Measurements from ENCODE around the gene TTLL11. TPM values are rescaled to one million over a fixed set of nuclear protein-coding genes. Genes with fewer than 3 reads are reported as not detected.

TTLL11 gene
- total RNA-seq, 4 donors from 2014 or later, result 9.1 to 47.4 (median 11.3) TPM

DNA sequence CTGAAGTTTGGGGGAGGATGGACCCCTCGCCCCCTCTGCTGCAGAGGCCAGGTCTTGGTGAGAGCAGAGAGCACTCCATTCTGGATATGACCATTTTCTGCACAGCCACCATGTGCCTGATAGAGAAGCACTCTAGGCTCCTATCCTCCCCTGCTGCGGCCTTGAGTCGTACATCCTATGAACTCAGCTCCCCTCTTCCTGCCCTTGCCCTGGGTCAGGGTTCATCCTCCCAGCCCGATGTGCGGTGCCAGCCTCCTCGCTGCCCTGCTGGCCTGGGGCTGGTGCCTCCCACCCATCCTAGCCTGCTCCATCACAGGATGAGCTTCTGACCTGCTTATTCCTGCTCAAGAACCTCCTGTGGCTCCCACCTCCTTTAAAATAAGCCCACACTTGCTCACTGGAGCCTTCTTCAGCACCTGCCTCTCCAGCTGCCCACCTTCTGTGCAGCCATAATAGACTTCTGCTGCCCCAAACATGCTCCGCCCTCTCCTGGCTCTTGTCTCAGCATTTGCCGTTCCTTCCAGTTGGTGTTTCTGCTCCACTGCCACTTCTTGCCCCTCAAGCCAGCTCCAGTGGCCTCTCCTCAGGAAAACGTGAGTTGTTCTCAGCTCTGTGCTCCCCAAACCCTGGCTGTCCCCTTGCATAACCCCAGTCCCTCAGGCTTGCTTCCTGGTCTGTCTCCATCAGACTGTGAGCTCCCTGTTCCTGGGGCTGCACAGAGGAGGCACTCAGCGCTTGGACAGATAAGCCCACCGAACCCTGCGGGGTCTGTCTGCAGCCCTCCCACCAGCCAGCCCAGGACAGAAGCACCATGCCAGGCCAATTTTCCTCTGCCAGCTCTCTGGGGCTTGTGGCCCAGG, 22.3 kb upstream of the TTLL11 start:
- no peaks in the 10 kb centered on the region for H3K36me3 ChIP-seq
- in situ Hi-C loops (cut with MboI; ENCODE audit: low pct_ligation_motif_present in 1 of 4, low pct_unique_long_range_greater_than_20kb in 1 of 4, low sequenced_read_pairs in 3 of 4) (loop anchor here (25.0 kb wide), 2 partner anchors 347 to 697 kb away; partner anchors contain the start of gene OR1K1 (in 4 of the 4)), intact Hi-C loops (cut with DNase I; ENCODE audit: low total_unique reads) (no loop called here)
- no peaks in the 10 kb centered on the region for H3K27me3 ChIP-seq
- no peak overlapping the region for H3K4me3 ChIP-seq
- no peaks in the 10 kb centered on the region for H3K9me3 ChIP-seq
- H3K4me1 ChIP-seq, result no peaks in the 10 kb centered on the region
- DNase-seq, result no peak
- no peak overlapping the region for H3K27ac ChIP-seq
- TF ChIP-seq, protein P1, sequence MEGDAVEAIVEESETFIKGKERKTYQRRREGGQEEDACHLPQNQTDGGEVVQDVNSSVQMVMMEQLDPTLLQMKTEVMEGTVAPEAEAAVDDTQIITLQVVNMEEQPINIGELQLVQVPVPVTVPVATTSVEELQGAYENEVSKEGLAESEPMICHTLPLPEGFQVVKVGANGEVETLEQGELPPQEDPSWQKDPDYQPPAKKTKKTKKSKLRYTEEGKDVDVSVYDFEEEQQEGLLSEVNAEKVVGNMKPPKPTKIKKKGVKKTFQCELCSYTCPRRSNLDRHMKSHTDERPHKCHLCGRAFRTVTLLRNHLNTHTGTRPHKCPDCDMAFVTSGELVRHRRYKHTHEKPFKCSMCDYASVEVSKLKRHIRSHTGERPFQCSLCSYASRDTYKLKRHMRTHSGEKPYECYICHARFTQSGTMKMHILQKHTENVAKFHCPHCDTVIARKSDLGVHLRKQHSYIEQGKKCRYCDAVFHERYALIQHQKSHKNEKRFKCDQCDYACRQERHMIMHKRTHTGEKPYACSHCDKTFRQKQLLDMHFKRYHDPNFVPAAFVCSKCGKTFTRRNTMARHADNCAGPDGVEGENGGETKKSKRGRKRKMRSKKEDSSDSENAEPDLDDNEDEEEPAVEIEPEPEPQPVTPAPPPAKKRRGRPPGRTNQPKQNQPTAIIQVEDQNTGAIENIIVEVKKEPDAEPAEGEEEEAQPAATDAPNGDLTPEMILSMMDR (IDR thresholded peaks at IDR 0.05), result no peak
- TF ChIP-seq EP300 (IDR thresholded peaks at IDR 0.05; ENCODE audit: low read depth), result no peak
- TF ChIP-seq POLR2A (IDR thresholded peaks at IDR 0.05), result no peak
- TF ChIP-seq POLR2AphosphoS5 (IDR thresholded peaks at IDR 0.05), result no peak
- WGBS, 2 donors (ENCODE audit: low coverage in 1 of 2), result 50 to 76% methylated on average over 1 to 12 of the region's 12 CpGs

DNA sequence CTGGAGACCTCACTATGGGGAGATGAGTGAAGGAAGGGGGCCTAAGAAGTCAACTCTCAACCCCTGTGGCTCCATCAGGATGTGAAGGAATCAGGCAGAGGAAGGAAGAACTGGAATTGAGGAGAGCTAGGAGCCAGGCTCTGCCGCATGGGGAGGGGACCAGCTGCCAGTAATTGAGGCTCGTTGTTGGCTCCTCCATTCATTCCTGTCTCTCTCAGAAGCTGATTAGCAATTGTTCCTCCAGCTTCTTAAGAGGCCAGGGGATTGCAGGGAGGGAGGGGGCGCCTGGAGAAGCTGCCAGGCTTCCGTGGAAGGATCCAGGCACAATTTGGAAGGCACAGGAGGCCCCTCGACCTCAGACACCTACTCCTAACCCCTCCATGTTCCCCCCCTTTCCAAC, 20.5 kb upstream of the TTLL11 start:
- H3K27me3 ChIP-seq, result no peaks in the 10 kb centered on the region
- H3K4me3 ChIP-seq, result no peak overlapping the region
- H3K27ac ChIP-seq, result no peak overlapping the region
- in situ Hi-C loops (cut with MboI; ENCODE audit: low pct_ligation_motif_present in 1 of 4, low pct_unique_long_range_greater_than_20kb in 1 of 4, low sequenced_read_pairs in 3 of 4) (loop anchor here (25.0 kb wide), 2 partner anchors 349 to 699 kb away; partner anchors contain the start of gene OR1K1 (in 4 of the 4)), intact Hi-C loops (cut with DNase I; ENCODE audit: low total_unique reads) (no loop called here)
- no peak for TF ChIP-seq EP300 (IDR thresholded peaks at IDR 0.05; ENCODE audit: low read depth)
- 15 to 38% methylated on average over 4 to 5 of the region's 5 CpGs for WGBS, 2 donors (ENCODE audit: low coverage in 1 of 2)
- H3K36me3 ChIP-seq, result no peaks in the 10 kb centered on the region
- DNase-seq, result no peak
- no peaks in the 10 kb centered on the region for H3K9me3 ChIP-seq
- H3K4me1 ChIP-seq, result no peaks in the 10 kb centered on the region

DNA sequence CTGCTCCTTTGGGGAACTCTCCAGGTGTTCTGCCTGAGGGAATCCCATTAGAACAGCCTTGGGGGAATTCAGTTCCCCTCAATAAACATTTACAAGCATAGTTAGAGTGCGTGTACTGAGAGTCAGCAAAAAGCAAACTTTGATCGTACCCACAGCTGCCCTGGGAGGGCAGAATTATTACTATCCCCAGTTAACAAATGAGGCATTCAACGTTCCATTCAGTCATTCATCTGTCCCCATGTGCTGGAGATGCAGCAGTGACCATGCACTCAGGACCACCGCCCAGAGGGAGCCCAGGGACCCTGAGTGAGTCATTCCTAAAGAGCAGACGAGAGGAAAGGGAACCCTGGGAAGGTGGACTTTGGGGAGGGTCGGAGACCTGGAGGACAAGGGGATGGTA, 19.1 kb upstream of the TTLL11 start:
- DNase-seq, result no peak

DNA sequence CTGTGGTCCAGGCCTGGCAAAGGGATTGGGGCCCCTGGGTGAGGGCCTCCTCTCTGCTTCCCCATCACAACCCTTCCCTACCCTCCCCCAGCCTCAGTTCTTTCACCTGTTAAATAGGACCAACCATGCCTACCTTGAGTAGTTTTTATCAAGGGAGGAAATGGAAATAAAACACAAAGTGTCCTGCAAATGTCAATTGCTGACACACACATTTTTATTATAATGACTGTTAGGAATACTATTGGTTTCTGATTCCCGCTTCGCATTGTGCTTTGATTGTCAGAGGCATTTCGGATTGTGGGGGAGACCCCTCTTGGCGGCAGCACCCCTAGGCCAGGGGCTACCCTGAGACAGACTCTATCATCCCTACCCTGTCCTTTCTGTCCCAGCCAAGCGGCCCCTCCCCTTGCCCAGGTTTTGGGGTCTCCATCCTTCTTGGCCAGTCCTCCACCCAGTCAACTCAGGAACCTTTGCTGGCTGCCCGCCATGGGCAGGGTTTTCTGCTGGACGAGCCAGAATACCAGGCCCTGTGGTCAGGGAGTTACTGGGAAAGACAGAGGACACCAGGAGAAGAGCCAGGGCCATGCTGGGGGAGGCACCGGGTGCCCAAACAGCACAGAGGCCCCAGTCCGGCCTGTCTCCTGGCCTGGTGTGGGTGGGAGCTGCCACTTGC, 18.4 kb upstream of the TTLL11 start:
- no peak for TF ChIP-seq POLR2AphosphoS5 (IDR thresholded peaks at IDR 0.05)
- TF ChIP-seq, protein P1 (IDR thresholded peaks at IDR 0.05), result no peak
- no peak for TF ChIP-seq POLR2A (IDR thresholded peaks at IDR 0.05)
- intact Hi-C loops (cut with DNase I; ENCODE audit: low total_unique reads), result no loop called here
- in situ Hi-C loops (cut with MboI; ENCODE audit: low pct_ligation_motif_present in 1 of 4, low pct_unique_long_range_greater_than_20kb in 1 of 4, low sequenced_read_pairs in 3 of 4), result loop anchor here (25.0 kb wide), 2 partner anchors 351 to 701 kb away; partner anchors contain the start of gene OR1K1 (in 4 of the 4)
- no peaks in the 10 kb centered on the region for H3K36me3 ChIP-seq
- DNase-seq, result no peak
- no peaks in the 10 kb centered on the region for H3K27me3 ChIP-seq
- H3K4me3 ChIP-seq, result no peak overlapping the region
- peaks cover 0 to 6% (median 0%) of the 10 kb centered on the region in 4 donors for H3K4me1 ChIP-seq
- no peak overlapping the region for H3K27ac ChIP-seq
- no peaks in the 10 kb centered on the region for H3K9me3 ChIP-seq
- WGBS, 2 donors (ENCODE audit: low coverage in 1 of 2), result 86 to 92% methylated on average over 6 to 9 of the region's 9 CpGs

More for the DNA sequence above, 19.1 kb upstream of the TTLL11 start:
- TF ChIP-seq POLR2A (IDR thresholded peaks at IDR 0.05) (no peak), EP300 (IDR thresholded peaks at IDR 0.05; ENCODE audit: low read depth) (no peak), POLR2AphosphoS5 (IDR thresholded peaks at IDR 0.05) (no peak)
- TF ChIP-seq, protein P1 (IDR thresholded peaks at IDR 0.05), result no peak
- H3K9me3 ChIP-seq, result no peaks in the 10 kb centered on the region
- intact Hi-C loops (cut with DNase I; ENCODE audit: low total_unique reads), result no loop called here
- H3K27ac ChIP-seq, result no peak overlapping the region
- no peaks in the 10 kb centered on the region for H3K27me3 ChIP-seq
- in situ Hi-C loops (cut with MboI; ENCODE audit: low pct_ligation_motif_present in 1 of 4, low pct_unique_long_range_greater_than_20kb in 1 of 4, low sequenced_read_pairs in 3 of 4), result loop anchor here (25.0 kb wide), 2 partner anchors 350 to 700 kb away; partner anchors contain the start of gene OR1K1 (in 4 of the 4)
- WGBS, 2 donors (ENCODE audit: low coverage in 1 of 2), result 75% methylated on average over 6 of the region's 6 CpGs; no CpG with 5 or more reads in 1 of the 2 donors
- no peaks in the 10 kb centered on the region for H3K36me3 ChIP-seq
- H3K4me1 ChIP-seq, result no peaks in the 10 kb centered on the region
- no peak overlapping the region for H3K4me3 ChIP-seq

Measured in transverse colon (tissue), 4 donors.